Ascending aorta (tissue), 2 donors: ENCODE data around the gene PEG3. TPM values are rescaled to one million over a fixed set of nuclear protein-coding genes. Genes with fewer than 3 reads are reported as not detected.

ENCODE experiments used
- DNase-seq, 2 donors: peaks; one replicate each; pipeline ENCODE4 v3.0.0-alpha.2; 2019; ENCODE audit warnings: low spot score in 2 of 2
- H3K27ac ChIP-seq, 2 donors: fragments of 200-600 bp; sonication (generic); one replicate each; pipeline ENCODE4 v1.5.1; 2016 to 2017; ENCODE audit warnings: mild to moderate bottlenecking in 1 of 2
- H3K27me3 ChIP-seq: fragments of 200-600 bp; sonication (generic); one replicate; pipeline ENCODE4 v1.5.1; 2017
- H3K36me3 ChIP-seq, 2 donors: fragments of 200-600 bp; sonication (generic); one replicate each; pipeline ENCODE4 v1.5.1; 2016
- H3K4me1 ChIP-seq, 2 donors: fragments of 200-600 bp; sonication (generic); one replicate each; pipeline ENCODE4 v1.5.1; 2016 to 2017; ENCODE audit warnings: mild to moderate bottlenecking in 1 of 2
- H3K4me3 ChIP-seq, 2 donors: fragments of 200-600 bp; sonication (generic); one replicate each; pipeline ENCODE4 v1.5.1; 2016 to 2017; ENCODE audit warnings: mild to moderate bottlenecking in 1 of 2
- H3K9me3 ChIP-seq, 2 donors: fragments of 200-600 bp; sonication (generic); one replicate each; pipeline ENCODE4 v1.5.1; 2016
- intact Hi-C: fragments of 100-400 bp; cut with DNase I; formaldehyde crosslinking; loops from one replicate; pipeline ENCODE4 v1.15.1; 2023
- total RNA-seq: library from RNA; depleted of rRNA; stranded (reverse); fragments of >200 nt; gene quantifications from one replicate; pipeline ENCODE4 v1.1.0, GENCODE V29; 2016
- TF ChIP-seq, protein P1 (sequence below), 3 experiments: fragments of 200-600 bp in 2 of 3; fragments of 450-650 bp in 1 of 3; sonication (generic) in 2 of 3; IDR thresholded peaks; one replicate each; pipeline ENCODE4 v1.5.1; 2016 to 2019; ENCODE audit warnings: antibody characterized with exemption in 3 of 3, mild to moderate bottlenecking in 1 of 3, moderate library complexity in 1 of 3

The PEG3 gene
- total RNA-seq: 6.1 TPM

DNA sequence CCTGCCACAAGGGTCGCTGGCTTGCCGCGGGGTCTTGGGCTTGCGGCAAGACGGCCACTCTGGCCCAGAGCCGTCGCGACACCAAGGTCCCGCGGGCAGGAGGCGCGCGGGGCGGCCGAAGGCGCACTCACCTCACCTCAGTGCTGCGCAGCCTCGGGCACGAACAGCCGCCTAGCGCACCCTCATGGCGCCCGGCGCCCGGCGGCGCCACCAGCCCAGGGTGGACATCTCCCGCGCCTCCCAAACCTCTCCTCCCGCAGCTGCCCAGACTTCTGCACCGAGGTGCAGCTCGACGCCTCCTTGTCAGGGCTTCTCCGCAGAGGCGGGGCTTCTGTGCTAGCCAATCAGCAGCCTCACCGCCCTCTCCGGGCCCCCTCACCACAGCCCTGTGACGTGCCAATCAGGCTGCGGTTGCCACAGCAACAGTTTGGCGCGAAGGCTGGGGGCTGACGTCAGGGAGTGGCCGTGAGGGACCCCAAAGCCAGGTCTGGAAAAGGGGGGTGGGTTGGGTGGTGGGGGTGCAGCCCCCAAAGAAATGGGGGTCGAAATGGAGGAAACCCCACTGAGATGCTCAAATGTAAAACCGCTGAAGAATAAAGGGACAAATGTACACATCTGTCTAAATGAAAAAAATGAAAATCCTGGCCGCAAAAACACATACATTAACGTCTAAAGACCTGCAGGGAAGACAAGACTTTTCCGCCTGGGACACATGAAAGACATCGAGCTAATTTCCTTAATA, at the start of gene PEG3, which contains the start of gene ZIM2:
Gene PEG3 (minus strand): TSS at position 276 of the 742 bp plus-strand sequence. CDS start 16,071 bp downstream, outside the sequence.
Gene ZIM2 (minus strand): TSS at position 276 of the 742 bp plus-strand sequence. CDS start 16,449 bp downstream, outside the sequence.
- H3K27me3 ChIP-seq: no peaks in the 10 kb centered on the region
- H3K4me3 ChIP-seq: peak within 1 kb of the TSS; percentile 56 to 70
- TF ChIP-seq, protein P1, sequence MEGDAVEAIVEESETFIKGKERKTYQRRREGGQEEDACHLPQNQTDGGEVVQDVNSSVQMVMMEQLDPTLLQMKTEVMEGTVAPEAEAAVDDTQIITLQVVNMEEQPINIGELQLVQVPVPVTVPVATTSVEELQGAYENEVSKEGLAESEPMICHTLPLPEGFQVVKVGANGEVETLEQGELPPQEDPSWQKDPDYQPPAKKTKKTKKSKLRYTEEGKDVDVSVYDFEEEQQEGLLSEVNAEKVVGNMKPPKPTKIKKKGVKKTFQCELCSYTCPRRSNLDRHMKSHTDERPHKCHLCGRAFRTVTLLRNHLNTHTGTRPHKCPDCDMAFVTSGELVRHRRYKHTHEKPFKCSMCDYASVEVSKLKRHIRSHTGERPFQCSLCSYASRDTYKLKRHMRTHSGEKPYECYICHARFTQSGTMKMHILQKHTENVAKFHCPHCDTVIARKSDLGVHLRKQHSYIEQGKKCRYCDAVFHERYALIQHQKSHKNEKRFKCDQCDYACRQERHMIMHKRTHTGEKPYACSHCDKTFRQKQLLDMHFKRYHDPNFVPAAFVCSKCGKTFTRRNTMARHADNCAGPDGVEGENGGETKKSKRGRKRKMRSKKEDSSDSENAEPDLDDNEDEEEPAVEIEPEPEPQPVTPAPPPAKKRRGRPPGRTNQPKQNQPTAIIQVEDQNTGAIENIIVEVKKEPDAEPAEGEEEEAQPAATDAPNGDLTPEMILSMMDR (IDR thresholded peaks at IDR 0.05): no peak
- peak; percentile 12 to 81 for DNase-seq
- no peaks in the 10 kb centered on the region for H3K36me3 ChIP-seq
- intact Hi-C loops: loop anchor here (2.0 to 5.0 kb wide), 2 partner anchors 170 to 1467 kb away; partner anchors contain the start of genes ERVK3-1 and ZNF835
- peak within 1 kb of the TSS; percentile 80 to 82 for H3K27ac ChIP-seq
- no peaks in the 10 kb centered on the region for H3K9me3 ChIP-seq
- no peaks in the 10 kb centered on the region for H3K4me1 ChIP-seq

DNA sequence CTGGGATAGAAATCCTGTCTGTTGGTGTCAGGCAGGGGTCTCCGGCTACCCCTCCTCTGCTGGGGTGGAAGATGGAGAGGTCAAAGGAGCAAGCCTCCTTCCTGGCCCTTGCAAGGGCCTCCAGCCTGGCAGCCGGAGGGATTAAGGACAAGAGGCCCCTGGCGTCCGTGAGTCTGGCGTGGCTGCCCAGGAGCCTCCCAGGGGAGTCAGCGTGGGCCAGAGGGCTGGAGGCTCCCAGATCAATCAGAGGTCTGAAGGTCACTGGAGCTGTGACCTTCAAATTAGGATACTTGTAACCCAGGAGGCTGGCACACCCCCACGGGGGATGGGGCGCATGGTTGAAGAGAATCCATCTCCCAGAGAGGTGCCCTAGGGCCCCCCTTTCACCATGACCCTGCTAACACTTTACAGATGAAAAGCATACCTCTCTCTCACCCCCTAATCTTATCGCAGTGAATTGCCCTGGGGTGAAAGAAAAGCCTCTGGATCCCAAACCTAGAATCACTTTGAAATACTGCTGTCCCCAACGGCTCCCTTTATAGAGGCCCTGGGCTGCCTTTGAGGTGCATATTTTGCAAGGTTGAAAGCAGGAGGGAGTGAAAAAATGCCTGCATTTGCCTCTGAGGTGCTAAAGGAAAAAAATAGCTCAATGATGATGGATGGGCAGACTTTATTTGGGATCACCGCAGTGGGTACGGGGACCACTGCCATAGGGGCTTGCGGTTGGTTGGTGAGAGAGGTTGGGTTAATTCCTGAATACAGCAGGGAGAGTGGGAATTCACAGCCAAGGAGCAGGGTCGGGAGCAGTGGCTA, 44.9 kb upstream of the PEG3 start:
- intact Hi-C loops: no loop called here
- Histone ChIP-seq H3K27ac (no peak overlapping the region), H3K27me3 (no peaks in the 10 kb centered on the region), H3K4me3 (no peak overlapping the region), H3K9me3 (no peaks in the 10 kb centered on the region), H3K36me3 (no peaks in the 10 kb centered on the region), H3K4me1 (no peaks in the 10 kb centered on the region)
- DNase-seq: no peak
- TF ChIP-seq, protein P1 (IDR thresholded peaks at IDR 0.05): no peak

DNA sequence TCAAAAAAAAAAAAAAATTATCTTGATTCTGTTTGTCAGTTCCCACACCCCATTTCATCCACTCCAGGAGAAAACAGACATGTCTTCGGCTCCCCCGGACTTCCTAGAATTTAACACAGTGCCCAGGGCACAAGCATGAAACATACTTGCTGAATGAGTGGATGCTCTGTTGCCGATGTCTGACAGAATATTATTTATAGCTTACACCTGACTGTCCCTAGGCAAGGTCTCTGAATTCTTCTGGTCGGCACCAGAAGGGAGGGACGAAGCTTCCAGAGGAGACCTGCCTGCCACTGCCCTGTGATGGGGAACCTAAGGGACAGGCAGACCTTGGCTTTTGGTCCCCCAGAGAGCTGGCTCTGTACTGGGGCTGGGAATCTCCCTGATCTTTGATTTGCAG, 43.9 kb upstream of the PEG3 start:
- H3K36me3 ChIP-seq: no peaks in the 10 kb centered on the region
- H3K27ac ChIP-seq: no peak overlapping the region
- TF ChIP-seq, protein P1 (IDR thresholded peaks at IDR 0.05): no peak
- intact Hi-C loops: no loop called here
- no peaks in the 10 kb centered on the region for H3K9me3 ChIP-seq
- DNase-seq: no peak
- H3K4me3 ChIP-seq: no peak overlapping the region
- no peaks in the 10 kb centered on the region for H3K4me1 ChIP-seq
- no peaks in the 10 kb centered on the region for H3K27me3 ChIP-seq

DNA sequence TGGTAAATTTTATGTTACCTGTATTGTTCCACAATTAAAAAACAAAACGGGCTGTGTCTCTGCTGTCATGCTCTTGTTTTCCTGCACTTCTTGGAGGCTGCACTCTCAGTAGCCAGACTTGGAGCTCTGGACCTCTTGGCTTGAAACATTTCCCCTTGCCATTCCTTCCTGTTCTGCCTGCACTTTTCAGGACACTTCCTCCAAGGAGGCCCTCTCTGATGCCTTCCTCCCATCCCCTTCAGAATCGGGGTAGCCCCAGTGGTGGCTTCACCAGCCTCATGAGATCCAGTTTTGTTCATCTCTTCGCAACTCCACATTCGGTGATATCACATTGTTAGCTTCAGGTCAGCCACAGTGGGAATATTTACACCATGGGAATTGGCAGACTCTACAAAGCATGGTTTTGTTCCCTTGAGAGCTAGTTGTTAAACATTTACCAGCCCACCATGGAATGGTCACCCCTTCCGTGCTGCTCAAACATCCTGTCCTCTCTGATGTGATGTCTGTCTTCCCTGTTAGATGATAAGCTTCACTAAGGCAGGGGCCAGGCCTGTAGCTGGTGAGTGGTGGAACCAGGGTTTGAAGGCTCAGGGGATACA, 40.2 kb upstream of the PEG3 start:
- H3K9me3 ChIP-seq: no peaks in the 10 kb centered on the region
- no peak for DNase-seq
- TF ChIP-seq, protein P1 (IDR thresholded peaks at IDR 0.05): no peak
- no peaks in the 10 kb centered on the region for H3K27me3 ChIP-seq
- H3K4me3 ChIP-seq: no peak overlapping the region
- no peak overlapping the region for H3K27ac ChIP-seq
- no peaks in the 10 kb centered on the region for H3K36me3 ChIP-seq
- intact Hi-C loops: no loop called here
- no peaks in the 10 kb centered on the region for H3K4me1 ChIP-seq

DNA sequence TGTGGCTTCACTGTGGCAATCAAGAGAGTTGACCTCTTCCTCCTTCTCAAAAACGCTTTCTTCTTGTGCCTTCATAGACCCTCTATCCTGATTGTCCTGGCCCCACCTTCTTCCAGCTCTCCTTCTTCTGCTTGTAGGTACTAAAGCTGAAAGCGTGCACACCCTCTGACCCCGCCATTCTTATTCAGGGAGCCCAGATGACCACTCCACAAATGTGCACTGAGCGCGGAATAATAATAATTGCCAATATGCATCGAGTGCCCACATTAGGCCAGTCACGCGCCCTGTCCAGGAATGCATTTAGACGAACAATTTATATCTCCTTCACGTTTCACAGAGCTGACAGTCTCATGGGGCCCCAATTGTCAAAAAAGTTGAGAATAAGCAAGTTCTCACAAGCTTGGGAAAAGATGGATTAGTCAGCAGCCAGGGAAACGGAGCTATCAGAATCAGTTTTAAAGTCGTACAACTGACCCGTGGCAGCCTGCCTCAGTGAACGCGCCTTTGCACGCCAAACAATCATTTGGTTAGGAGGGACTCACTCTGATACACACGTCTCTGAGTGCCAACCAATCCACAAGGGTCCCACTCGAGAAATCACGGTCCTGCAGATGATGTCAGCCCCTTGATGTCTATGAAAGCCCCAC, 36.7 kb upstream of the PEG3 start:
- no peak overlapping the region for H3K27ac ChIP-seq
- TF ChIP-seq, protein P1 (IDR thresholded peaks at IDR 0.05): no peak
- H3K4me1 ChIP-seq: no peaks in the 10 kb centered on the region
- DNase-seq: no peak
- no peak overlapping the region for H3K4me3 ChIP-seq
- H3K9me3 ChIP-seq: peaks cover 0 to 3% of the 10 kb centered on the region in 2 donors
- intact Hi-C loops: no loop called here
- H3K27me3 ChIP-seq: no peaks in the 10 kb centered on the region
- no peaks in the 10 kb centered on the region for H3K36me3 ChIP-seq
